ENCODE results near the gene GPHN.

DNA sequence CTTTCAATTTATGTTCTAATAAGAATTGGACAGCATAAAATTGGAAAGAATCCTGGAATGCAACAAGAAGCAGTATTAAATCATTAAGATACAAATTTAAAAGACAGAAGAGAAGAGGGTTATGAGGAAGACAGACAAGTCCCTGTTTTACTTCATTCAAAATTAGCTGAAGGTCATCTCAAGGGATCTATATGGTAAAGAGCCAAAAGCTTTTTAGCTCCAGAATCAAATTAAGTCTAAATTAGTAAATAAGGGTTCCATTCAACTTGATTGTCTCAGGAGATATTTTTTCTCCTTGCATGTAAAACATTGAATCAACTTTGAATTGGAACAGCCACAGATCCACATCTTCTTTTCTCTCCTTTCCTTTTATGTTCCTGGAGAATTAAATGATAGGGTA, 14.2 kb upstream of the GPHN start:
- TF ChIP-seq POLR2AphosphoS5 (IDR thresholded peaks at IDR 0.05; ENCODE audit: low read depth, low read length) = no peak
- TF ChIP-seq POLR2A (IDR thresholded peaks at IDR 0.05; ENCODE audit: low read depth, low read length) = no peak
- TF ChIP-seq TAF1 (IDR thresholded peaks at IDR 0.05; ENCODE audit: borderline replicate concordance, low read depth, low read length) = no peak
